ENCODE measurements around the gene SHROOM3. TPM values are rescaled to one million over a fixed set of nuclear protein-coding genes. Genes with fewer than 3 reads are reported as not detected.

The SHROOM3 gene
- total and polyA plus RNA-seq, 4 donors: 14.4 to 75.1 (median 47.3) TPM

DNA sequence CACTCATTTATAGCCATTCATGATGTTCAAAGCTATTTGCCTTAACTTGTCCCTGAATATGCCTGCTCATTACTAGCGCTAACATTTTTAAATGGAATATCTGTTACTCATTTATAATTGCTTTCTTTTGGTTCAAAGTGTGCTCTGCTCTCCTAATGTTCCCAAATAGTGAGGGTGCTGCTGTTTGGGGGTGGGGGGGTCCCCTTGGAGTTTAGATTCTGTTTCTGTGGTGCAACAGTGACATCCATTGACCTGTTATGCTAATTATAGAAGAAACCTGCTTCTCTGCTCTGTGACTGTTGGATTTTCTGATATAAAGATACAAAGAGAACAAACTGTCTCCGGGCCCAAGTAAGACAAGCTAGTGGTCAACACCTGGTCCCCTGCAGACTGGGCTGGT, 222.4 kb downstream of the SHROOM3 start:
- no peak overlapping the region for H3K27ac ChIP-seq (ENCODE audit: low read depth in 1 of 2, low read length in 1 of 2)

DNA sequence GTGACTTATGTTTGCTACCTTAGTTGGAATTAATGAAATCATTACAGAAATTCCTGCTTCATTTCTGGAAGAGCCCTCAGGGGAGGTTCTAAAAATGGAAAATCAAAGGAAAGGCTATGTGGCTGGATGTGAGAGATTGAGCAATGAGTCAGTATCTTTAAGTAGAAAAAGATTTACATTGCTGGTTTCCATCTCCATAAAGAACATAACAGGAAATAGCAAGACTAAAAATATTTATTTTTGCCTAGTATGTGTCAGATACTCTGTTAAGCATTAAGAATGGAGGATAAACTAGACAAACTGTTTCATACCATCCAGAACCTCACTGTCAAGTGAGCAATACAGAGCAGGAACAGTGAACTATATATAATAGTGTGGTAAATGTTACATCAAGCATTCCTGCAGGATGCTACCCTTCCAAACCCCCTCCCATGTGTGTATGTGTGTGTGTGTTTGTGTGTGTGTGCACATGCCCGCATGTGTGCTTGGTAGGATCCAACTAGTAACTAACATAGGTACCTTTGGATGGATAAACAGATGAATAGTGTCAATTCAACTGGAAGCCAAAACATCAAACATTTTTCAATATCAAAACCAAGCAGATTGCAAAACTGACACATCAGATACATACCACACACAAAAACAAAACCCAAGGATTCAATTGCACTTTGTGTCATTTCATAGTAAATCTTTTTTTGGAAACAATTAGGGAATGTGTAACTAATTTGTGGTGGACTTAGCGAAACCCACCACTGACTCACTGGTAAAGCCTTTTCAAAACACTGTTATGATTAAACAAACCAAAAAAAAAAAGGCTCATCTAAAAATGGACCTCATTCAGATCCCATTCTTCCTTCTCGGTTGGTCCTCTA, 223.4 kb downstream of the SHROOM3 start:
- H3K27me3 ChIP-seq (ENCODE audit: control insufficient read depth in 3 of 3, insufficient read depth in 3 of 3, low read length in 2 of 3): no peaks in the 10 kb centered on the region
- no peak overlapping the region for H3K4me3 ChIP-seq
- TF ChIP-seq, protein P1, sequence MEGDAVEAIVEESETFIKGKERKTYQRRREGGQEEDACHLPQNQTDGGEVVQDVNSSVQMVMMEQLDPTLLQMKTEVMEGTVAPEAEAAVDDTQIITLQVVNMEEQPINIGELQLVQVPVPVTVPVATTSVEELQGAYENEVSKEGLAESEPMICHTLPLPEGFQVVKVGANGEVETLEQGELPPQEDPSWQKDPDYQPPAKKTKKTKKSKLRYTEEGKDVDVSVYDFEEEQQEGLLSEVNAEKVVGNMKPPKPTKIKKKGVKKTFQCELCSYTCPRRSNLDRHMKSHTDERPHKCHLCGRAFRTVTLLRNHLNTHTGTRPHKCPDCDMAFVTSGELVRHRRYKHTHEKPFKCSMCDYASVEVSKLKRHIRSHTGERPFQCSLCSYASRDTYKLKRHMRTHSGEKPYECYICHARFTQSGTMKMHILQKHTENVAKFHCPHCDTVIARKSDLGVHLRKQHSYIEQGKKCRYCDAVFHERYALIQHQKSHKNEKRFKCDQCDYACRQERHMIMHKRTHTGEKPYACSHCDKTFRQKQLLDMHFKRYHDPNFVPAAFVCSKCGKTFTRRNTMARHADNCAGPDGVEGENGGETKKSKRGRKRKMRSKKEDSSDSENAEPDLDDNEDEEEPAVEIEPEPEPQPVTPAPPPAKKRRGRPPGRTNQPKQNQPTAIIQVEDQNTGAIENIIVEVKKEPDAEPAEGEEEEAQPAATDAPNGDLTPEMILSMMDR (IDR thresholded peaks at IDR 0.05; ENCODE audit: control extremely low read depth, extremely low read depth): no peak
- H3K9ac ChIP-seq (ENCODE audit: insufficient read depth in 1 of 2, low read length in 2 of 2): no peak overlapping the region
- WGBS, 2 donors: 84 to 85% methylated on average over 3 of the region's 3 CpGs
- H3K36me3 ChIP-seq (ENCODE audit: control insufficient read depth in 4 of 4, insufficient read depth in 4 of 4, low read length in 4 of 4): no peaks in the 10 kb centered on the region
- H3K9me3 ChIP-seq (ENCODE audit: control insufficient read depth in 4 of 4, insufficient read depth in 3 of 4, low read length in 3 of 4): no peaks in the 10 kb centered on the region
- peaks cover 0 to 8% (median 0%) of the 10 kb centered on the region in 5 donors for H3K4me1 ChIP-seq (ENCODE audit: control insufficient read depth in 5 of 5, insufficient read depth in 5 of 5, low read length in 5 of 5)
- ATAC-seq (ENCODE audit: insufficient read depth, low FRiP score): no peak
- peak in 1 of 3 donors; percentile 29 for DNase-seq
- H3K27ac ChIP-seq (ENCODE audit: low read depth in 1 of 2, low read length in 1 of 2): no peak overlapping the region

More for the DNA sequence above, 222.4 kb downstream of the SHROOM3 start:
- H3K4me3 ChIP-seq: no peak overlapping the region
- TF ChIP-seq, protein P1 (IDR thresholded peaks at IDR 0.05; ENCODE audit: control extremely low read depth, extremely low read depth): no peak
- no peaks in the 10 kb centered on the region for H3K36me3 ChIP-seq (ENCODE audit: control insufficient read depth in 4 of 4, insufficient read depth in 4 of 4, low read length in 4 of 4)
- H3K4me1 ChIP-seq (ENCODE audit: control insufficient read depth in 5 of 5, insufficient read depth in 5 of 5, low read length in 5 of 5): peaks cover 0 to 8% (median 0%) of the 10 kb centered on the region in 5 donors
- WGBS, 2 donors: 96 to 98% methylated on average over 2 of the region's 2 CpGs
- no peaks in the 10 kb centered on the region for H3K27me3 ChIP-seq (ENCODE audit: control insufficient read depth in 3 of 3, insufficient read depth in 3 of 3, low read length in 2 of 3)
- no peaks in the 10 kb centered on the region for H3K9me3 ChIP-seq (ENCODE audit: control insufficient read depth in 4 of 4, insufficient read depth in 3 of 4, low read length in 3 of 4)
- no peak for ATAC-seq (ENCODE audit: insufficient read depth, low FRiP score)
- no peak overlapping the region for H3K9ac ChIP-seq (ENCODE audit: insufficient read depth in 1 of 2, low read length in 2 of 2)
- no peak for DNase-seq

DNA sequence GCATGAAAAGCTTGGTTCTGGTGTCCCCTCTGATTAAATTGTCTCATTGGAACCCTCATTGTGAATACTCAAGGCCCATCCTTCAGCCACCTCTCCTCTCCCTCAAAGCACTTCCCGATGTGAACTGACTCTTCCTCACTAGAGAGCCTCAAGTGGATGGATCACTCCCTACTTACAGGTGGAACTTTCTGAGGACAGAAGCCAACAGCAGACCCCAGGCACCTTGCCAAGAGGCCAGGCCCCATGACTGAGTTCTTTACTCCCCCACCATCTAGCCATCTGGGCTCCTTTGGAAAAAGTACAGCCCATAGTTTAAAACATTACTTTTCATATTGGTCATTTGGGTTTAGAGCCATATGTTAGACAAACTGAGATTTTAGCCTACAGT, 224.1 kb downstream of the SHROOM3 start:
- Histone ChIP-seq H3K36me3 (ENCODE audit: control insufficient read depth in 4 of 4, insufficient read depth in 4 of 4, low read length in 4 of 4) (no peaks in the 10 kb centered on the region), H3K9ac (ENCODE audit: insufficient read depth in 1 of 2, low read length in 2 of 2) (no peak overlapping the region), H3K4me1 (ENCODE audit: control insufficient read depth in 5 of 5, insufficient read depth in 5 of 5, low read length in 5 of 5) (peaks cover 0 to 8% (median 0%) of the 10 kb centered on the region in 5 donors), H3K9me3 (ENCODE audit: control insufficient read depth in 4 of 4, insufficient read depth in 3 of 4, low read length in 3 of 4) (no peaks in the 10 kb centered on the region), H3K27me3 (ENCODE audit: control insufficient read depth in 3 of 3, insufficient read depth in 3 of 3, low read length in 2 of 3) (no peaks in the 10 kb centered on the region), H3K27ac (ENCODE audit: low read depth in 1 of 2, low read length in 1 of 2) (no peak overlapping the region), H3K4me3 (no peak overlapping the region)
- TF ChIP-seq, protein P1 (IDR thresholded peaks at IDR 0.05; ENCODE audit: control extremely low read depth, extremely low read depth): no peak
- ATAC-seq (ENCODE audit: insufficient read depth, low FRiP score) (no peak), DNase-seq (no peak)
- WGBS, 2 donors: 79 to 92% methylated on average over 1 of the region's 1 CpG
